ENCODE results near the gene MBTPS1. TPM values are rescaled to one million over a fixed set of nuclear protein-coding genes. Genes with fewer than 3 reads are reported as not detected.

The MBTPS1 gene
- total and polyA plus RNA-seq, 9 of the 15 experiments (the other 6 are each of a cell fraction or from before 2014, with no cell fraction given): 2.8 to 57.6 (median 43.8) TPM

- TF ChIP-seq NR4A1 (CRISPR knock-in tag; IDR thresholded peaks at IDR 0.05): no peak
- TF ChIP-seq NR4A1 (tag; IDR thresholded peaks at IDR 0.05): 0 out of 2 replicates have a peak, but pooled peaks have one; percentile 13
- TF ChIP-seq ZNF592 (IDR thresholded peaks at IDR 0.05): peak; percentile 81; the same call in 1 of the 2 replicates
- TF ChIP-seq EGR1 (conservative IDR thresholded peaks at IDR 0.05): 0 out of 2 replicates have a peak, but pooled peaks have one; percentile 27
- TF ChIP-seq ZNF407 (IDR thresholded peaks at IDR 0.05; ENCODE audit: low read depth): peak; percentile 89
- peak; percentile 20 for TF ChIP-seq E2F8 (IDR thresholded peaks at IDR 0.05; ENCODE audit: low read depth, partially characterized antibody)
- 0 out of 2 replicates have a peak, but pooled peaks have one; percentile 2 for TF ChIP-seq ZNF584 (CRISPR knock-in tag; IDR thresholded peaks at IDR 0.05; ENCODE audit: low read depth)
- 0 out of 2 replicates have a peak, but pooled peaks have one; percentile 39 for TF ChIP-seq KAT7 (CRISPR knock-in tag; IDR thresholded peaks at IDR 0.05; ENCODE audit: borderline replicate concordance)
- TF ChIP-seq ZBTB34 (CRISPR knock-in tag; IDR thresholded peaks at IDR 0.05): 0 out of 2 replicates have a peak, but pooled peaks have one; percentile 1
Measured at GRCh38 chr16:84117494-84117843, 727 bp upstream of the MBTPS1 start (continued).
